Medulla oblongata (tissue), 1 donor: ENCODE measurements around the gene PIAS2.
"Not testable (repeated sequence)": the region's sequence is repeated elsewhere in the genome, so short reads cannot be mapped to it uniquely, and the experiment has no call there.

Experiments used
- DNase-seq: peaks from one replicate; pipeline ENCODE4 v3.0.0-alpha.2; 2015; ENCODE audit errors: extremely low spot score

Gene PIAS2

GRCh38 chr18:46917108-46917802, at the start of gene PIAS2, which contains the start of gene KATNAL2:
TSS of gene PIAS2 (minus strand) at chr18:46917507. CDS start at chr18:46917345, 162 bp downstream.
TSS of gene KATNAL2 (plus strand) at chr18:46917602. CDS start at chr18:46946873, 29,271 bp downstream.
- peak; percentile 88 for DNase-seq

- DNase-seq = not testable (repeated sequence)
Measured at GRCh38 chr18:46966266-46966665, 49.0 kb upstream of the PIAS2 start.

GRCh38 chr18:46964579-46965293, 47.4 kb upstream of the PIAS2 start:
- not testable (repeated sequence) for DNase-seq

GRCh38 chr18:46963656-46964578, 46.6 kb upstream of the PIAS2 start:
- DNase-seq = not testable (repeated sequence)

GRCh38 chr18:46958209-46958608, 40.9 kb upstream of the PIAS2 start:
- DNase-seq = no peak

GRCh38 chr18:46953195-46953594, 35.9 kb upstream of the PIAS2 start:
- DNase-seq = no peak

- DNase-seq = peak; percentile 21
Measured at GRCh38 chr18:46950064-46950656, 32.9 kb upstream of the PIAS2 start.

GRCh38 chr18:46946656-46947282, 29.5 kb upstream of the PIAS2 start:
- DNase-seq = peak; percentile 83

GRCh38 chr18:46942646-46943045, 25.3 kb upstream of the PIAS2 start:
- no peak for DNase-seq

GRCh38 chr18:46939998-46940571, 22.8 kb upstream of the PIAS2 start:
- no peak for DNase-seq

GRCh38 chr18:46939337-46939963, 22.1 kb upstream of the PIAS2 start:
- no peak for DNase-seq

GRCh38 chr18:46920653-46921052, 3.3 kb upstream of the PIAS2 start:
- no peak for DNase-seq

- DNase-seq = no peak
Measured at GRCh38 chr18:46920067-46920466, 2.8 kb upstream of the PIAS2 start.

- no peak for DNase-seq
Measured at GRCh38 chr18:46917803-46918600, 695 bp upstream of the PIAS2 start.

- peak; percentile 49 for DNase-seq
Measured at GRCh38 chr18:46916551-46917107, 678 bp downstream of the PIAS2 start.

- DNase-seq = no peak
Measured at GRCh38 chr18:46915800-46916550, 1.3 kb downstream of the PIAS2 start.

GRCh38 chr18:46910856-46911255, 6.5 kb downstream of the PIAS2 start:
- no peak for DNase-seq

GRCh38 chr18:46909497-46909896, 7.8 kb downstream of the PIAS2 start:
- no peak for DNase-seq
